GM12878 (cell line): ENCODE measurements around the gene ACSF2. TPM values are rescaled to one million over a fixed set of nuclear protein-coding genes. Genes with fewer than 3 reads are reported as not detected.

ENCODE experiments used
- CBX3 ChIP-seq: fragments of 200-600 bp; sonication (generic); IDR thresholded peaks from 2 replicates; pipeline ENCODE4 v1.6.1; 2016; ENCODE audit warnings: low read depth, borderline replicate concordance
- E4F1 ChIP-seq: fragments of 450-650 bp; IDR thresholded peaks from 2 replicates; pipeline ENCODE4 v1.6.1; 2018; ENCODE audit warnings: borderline replicate concordance, mild to moderate bottlenecking; ENCODE audit not compliant: partially characterized antibody
- EGR1 ChIP-seq, 2 experiments: IDR thresholded peaks; 1 replicate in 1 of 2; 2 replicates in 1 of 2; pipeline ENCODE4 v1.6.1; 2011 to 2012; ENCODE audit warnings: low read depth in 2 of 2, low read length in 2 of 2, borderline replicate concordance in 1 of 2, mild to moderate bottlenecking in 1 of 2, moderate library complexity in 1 of 2
- EP300 ChIP-seq, 2 experiments: fragments of 150-350 bp in 1 of 2; IDR thresholded peaks; 2 replicates each; pipeline ENCODE4 v1.6.1; 2011 to 2012; ENCODE audit warnings: low read depth in 2 of 2, low read length in 2 of 2, borderline replicate concordance in 1 of 2, improper control_type of control experiment in 1 of 2, inconsistent platforms in 1 of 2; ENCODE audit not compliant: control insufficient read depth in 1 of 2
- GABPA ChIP-seq: IDR thresholded peaks from 2 replicates; pipeline ENCODE4 v1.6.1; 2014; ENCODE audit warnings: antibody characterized with exemption, low read depth, mild to moderate bottlenecking, inconsistent platforms
- HCFC1 ChIP-seq: fragments of 150-350 bp; IDR thresholded peaks from 2 replicates; pipeline ENCODE4 v1.6.1; 2014; ENCODE audit warnings: low read length
- HSF1 ChIP-seq: fragments of 150-350 bp; IDR thresholded peaks from 2 replicates; pipeline ENCODE4 v1.6.1; 2014; ENCODE audit warnings: mild to moderate bottlenecking, low read depth, low read length
- KAT2A ChIP-seq: conservative IDR thresholded peaks from 2 replicates; pipeline ENCODE4 v1.6.1; 2011; ENCODE audit warnings: low read depth, low read length; ENCODE audit not compliant: control insufficient read depth
- MTA2 ChIP-seq: fragments of 450-650 bp; IDR thresholded peaks from 2 replicates; pipeline ENCODE4 v1.6.1; 2016; ENCODE audit warnings: low read depth, mild to moderate bottlenecking, moderate library complexity
- MTA3 ChIP-seq: IDR thresholded peaks from 2 replicates; pipeline ENCODE4 v1.6.1; 2012; ENCODE audit warnings: low read length, inconsistent platforms, borderline replicate concordance
- NR2F1 ChIP-seq: fragments of 450-650 bp; conservative IDR thresholded peaks from 2 replicates; pipeline ENCODE4 v1.6.1; 2017; ENCODE audit warnings: mild to moderate bottlenecking
- PKNOX1 ChIP-seq: fragments of 450-650 bp; IDR thresholded peaks from 2 replicates; pipeline ENCODE4 v1.6.1; 2016; ENCODE audit warnings: mild to moderate bottlenecking
- RAD21 ChIP-seq: IDR thresholded peaks from 2 replicates; pipeline ENCODE4 v1.6.1; 2011; ENCODE audit warnings: mild to moderate bottlenecking, low read depth, low read length, moderate library complexity; ENCODE audit not compliant: insufficient read depth
- RUNX3 ChIP-seq: IDR thresholded peaks from 2 replicates; pipeline ENCODE4 v1.6.1; 2012; ENCODE audit warnings: low read length, inconsistent platforms
- SUPT20H ChIP-seq: IDR thresholded peaks from 2 replicates; pipeline ENCODE4 v1.6.1; 2011; ENCODE audit warnings: low read depth, mild to moderate bottlenecking, low read length, moderate library complexity, borderline replicate concordance; ENCODE audit not compliant: control insufficient read depth
- ZBTB33 ChIP-seq: fragments of 450-650 bp; IDR thresholded peaks from 2 replicates; pipeline ENCODE4 v1.6.1; 2017; ENCODE audit warnings: mild to moderate bottlenecking
- ZNF622 ChIP-seq: fragments of 450-650 bp; IDR thresholded peaks from 2 replicates; pipeline ENCODE4 v1.6.1; 2017; ENCODE audit warnings: mild to moderate bottlenecking, inconsistent platforms
- ZNF687 ChIP-seq: fragments of 450-650 bp; IDR thresholded peaks from 2 replicates; pipeline ENCODE4 v1.6.1; 2017; ENCODE audit warnings: mild to moderate bottlenecking, moderate library complexity
- polyA plus RNA-seq, 11 experiments: library from polyadenylated mRNA; depleted of rRNA in 4 of 11; unstranded in 6 of 11; stranded (reverse) in 5 of 11; fragments of >200 nt; fragmentation: Nextera tagmentation in 4 of 11; fragmentation: Illumina TruSeq in 1 of 11; extraction: Ambion mirVana in 4 of 11; extraction: Trizol in 1 of 11; gene quantifications; 1 replicate in 1 of 11; 2 replicates in 10 of 11; pipeline versions ENCODE4 v1.2.1 to v1.2.3, GENCODE V29; 2011 to 2016; ENCODE audit warnings: inconsistent platforms in 2 of 11, missing spikeins in 2 of 11, low read depth in 1 of 11
- total RNA-seq, 4 experiments: library from RNA; depleted of rRNA in 3 of 4; stranded (reverse); fragments of >200 nt in 3 of 4; fragmentation: Illumina TruSeq in 1 of 4; extraction: Trizol in 1 of 4; gene quantifications; 2 replicates each; pipeline versions ENCODE4 v1.2.1 to v1.2.3, GENCODE V29; 2013 to 2021

The ACSF2 gene
- total and polyA plus RNA-seq, 10 of the 15 experiments (the other 5 are each of a cell fraction or from before 2014, with no cell fraction given), result 7.1 to 32.8 (median 16.8) TPM

- TF ChIP-seq GABPA (no peak), HSF1 (no peak), EP300 (IDR thresholded peaks at IDR 0.05; ENCODE audit: borderline replicate concordance in 1 of 2, control insufficient read depth in 1 of 2, low read depth in 2 of 2, low read length in 2 of 2) (no peak), KAT2A (no peak), RUNX3 (no peak), PKNOX1 (no peak), NR2F1 (peak; percentile 67), ZNF622 (no peak), RAD21 (no peak), SUPT20H (no peak), ZNF687 (no peak), MTA3 (no peak), E4F1 (no peak), MTA2 (no peak), ZBTB33 (no peak), CBX3 (no peak), EGR1 (IDR thresholded peaks at IDR 0.05; ENCODE audit: borderline replicate concordance in 1 of 2, low read depth in 2 of 2, low read length in 2 of 2) (no peak), HCFC1 (no peak)
Observed at GRCh38 chr17:50425682-50426471, at the start of gene ACSF2 (continued).
